ENCODE measurements around the gene PLGRKT.

DNA sequence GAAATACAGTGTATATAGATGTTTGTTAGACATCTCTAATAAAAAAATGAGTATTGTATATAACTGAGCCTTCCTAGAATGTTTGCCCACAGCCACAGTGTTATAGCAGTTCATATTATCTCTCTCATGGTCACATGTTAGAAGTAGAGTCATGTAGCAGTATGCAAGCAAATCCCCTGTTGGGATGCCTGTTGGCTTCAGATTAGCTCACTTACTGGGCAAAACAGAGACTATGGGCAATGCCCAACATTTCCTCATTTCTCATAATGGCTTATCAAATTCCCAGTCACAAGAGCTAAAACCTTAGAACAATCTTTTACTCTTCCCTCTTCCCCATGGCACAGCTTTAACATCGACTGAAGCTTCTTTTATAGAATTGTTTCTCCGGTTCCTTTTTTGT is 45.6 kb upstream of the PLGRKT start:
- TF ChIP-seq ZNF274 (IDR thresholded peaks at IDR 0.05; ENCODE audit: low read depth, low read length) (no peak), YY1 (IDR thresholded peaks at IDR 0.05; ENCODE audit: insufficient read depth, insufficient read length) (no peak), SUZ12 (IDR thresholded peaks at IDR 0.05; ENCODE audit: extremely low read depth, insufficient read depth, insufficient read length) (no peak)

Measured in NT2/D1 (cell line).